Measurements from ENCODE around the gene GNA12.
A peak's percentile ranks its signal among the peaks of the same experiment; 100 is the strongest.

The GNA12 gene

DNA sequence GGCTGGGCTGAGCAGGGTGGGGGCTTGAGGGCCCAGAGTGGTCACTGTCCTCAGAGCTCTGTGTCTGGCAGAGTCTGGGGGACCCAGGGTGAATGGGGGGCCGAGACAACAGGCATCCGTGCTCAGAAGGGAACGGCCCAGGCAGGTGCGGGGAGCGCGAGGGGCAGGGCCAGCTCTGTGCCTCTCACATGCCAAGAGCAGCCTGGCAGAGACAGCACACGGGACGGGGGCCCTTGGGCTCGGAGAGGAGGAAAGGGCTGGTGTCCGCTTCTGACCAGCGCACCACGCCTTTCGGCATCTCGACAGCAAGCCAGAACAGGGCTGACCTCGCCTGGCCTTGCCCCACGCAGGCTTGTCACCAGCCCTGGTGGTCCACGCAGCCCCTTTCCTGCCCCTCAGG is 142.7 kb downstream of the GNA12 start:
- H3K79me2 ChIP-seq (ENCODE audit: insufficient read depth, low read length), result no peaks in the 10 kb centered on the region

GRCh38 chr7:2700141-2700850 is 143.8 kb downstream of the GNA12 start:
- H3K27ac ChIP-seq (ENCODE audit: low read length), result peak overlapping the region; percentile 87
- H3K9me3 ChIP-seq (ENCODE audit: insufficient read depth, low read length, severe bottlenecking), result no peaks in the 10 kb centered on the region
- H3K27me3 ChIP-seq (ENCODE audit: insufficient read depth, low read length, poor library complexity), result no peaks in the 10 kb centered on the region
- H3K4me3 ChIP-seq (ENCODE audit: low read depth in 1 of 2, low read length in 2 of 2), result no peak overlapping the region
- TF ChIP-seq EZH2 (IDR thresholded peaks at IDR 0.05; ENCODE audit: borderline replicate concordance, low read depth, low read length, severe bottlenecking) (no peak), CTCF (IDR thresholded peaks at IDR 0.05; ENCODE audit: borderline replicate concordance, extremely low read depth, low read length, poor library complexity, severe bottlenecking) (no peak)
- H3K9ac ChIP-seq (ENCODE audit: low read depth, low read length), result peak overlapping the region; percentile 49; the same call in 1 of the 2 replicates
- DNase-seq, result no peak
- ATAC-seq (ENCODE audit: insufficient read depth, low read depth), result no peak
- peak overlapping the region; percentile 64 for H3K4me2 ChIP-seq (ENCODE audit: insufficient read depth, low read length)
- peaks cover 36% of the 10 kb centered on the region for H3K4me1 ChIP-seq (ENCODE audit: insufficient read depth, low read length)
- H4K20me1 ChIP-seq (ENCODE audit: insufficient read depth, low read length), result no peaks in the 10 kb centered on the region
- H2AFZ ChIP-seq (ENCODE audit: low read depth, low read length), result no peak overlapping the region
- no peaks in the 10 kb centered on the region for H3K36me3 ChIP-seq (ENCODE audit: insufficient read depth, low read length)
- no peaks in the 10 kb centered on the region for H3K79me2 ChIP-seq (ENCODE audit: insufficient read depth, low read length)

More for the DNA sequence above, 142.7 kb downstream of the GNA12 start:
- ATAC-seq (ENCODE audit: insufficient read depth, low read depth), result no peak
- Histone ChIP-seq H3K9ac (ENCODE audit: low read depth, low read length) (no peak overlapping the region), H3K4me1 (ENCODE audit: insufficient read depth, low read length) (peaks cover 36% of the 10 kb centered on the region), H2AFZ (ENCODE audit: low read depth, low read length) (no peak overlapping the region), H3K27me3 (ENCODE audit: insufficient read depth, low read length, poor library complexity) (no peaks in the 10 kb centered on the region), H3K27ac (ENCODE audit: low read length) (no peak overlapping the region; the same call in 1 of the 2 replicates), H3K4me2 (ENCODE audit: insufficient read depth, low read length) (no peak overlapping the region), H3K9me3 (ENCODE audit: insufficient read depth, low read length, severe bottlenecking) (no peaks in the 10 kb centered on the region), H4K20me1 (ENCODE audit: insufficient read depth, low read length) (no peaks in the 10 kb centered on the region), H3K36me3 (ENCODE audit: insufficient read depth, low read length) (no peaks in the 10 kb centered on the region), H3K4me3 (ENCODE audit: low read depth in 1 of 2, low read length in 2 of 2) (no peak overlapping the region)
- no peak for DNase-seq
- no peak for TF ChIP-seq CTCF (IDR thresholded peaks at IDR 0.05; ENCODE audit: borderline replicate concordance, extremely low read depth, low read length, poor library complexity, severe bottlenecking)
- no peak for TF ChIP-seq EZH2 (IDR thresholded peaks at IDR 0.05; ENCODE audit: borderline replicate concordance, low read depth, low read length, severe bottlenecking)

DNA sequence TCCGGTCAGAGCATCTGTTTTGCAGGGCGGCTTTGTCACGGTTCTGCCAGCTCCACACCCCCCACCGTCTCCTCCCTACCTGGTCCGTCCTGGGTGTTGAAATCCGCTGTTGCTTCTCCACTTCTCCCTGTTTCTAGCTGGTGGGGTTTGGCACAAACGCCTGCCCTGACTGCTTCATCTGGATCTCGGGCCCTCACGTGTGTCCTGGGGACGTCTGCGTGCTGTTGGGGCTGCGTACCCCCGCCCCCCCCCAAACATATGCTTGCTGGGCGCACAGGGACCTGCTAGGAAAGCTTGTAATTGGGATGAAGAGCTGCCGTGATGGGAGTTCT is 144.9 kb downstream of the GNA12 start:
- H3K4me3 ChIP-seq (ENCODE audit: low read depth in 1 of 2, low read length in 2 of 2), result peak overlapping the region in 1 of 2 experiments; percentile 35; a peak in 2 of 4 replicates
- H3K27ac ChIP-seq (ENCODE audit: low read length), result peak overlapping the region; percentile 87
- no peak for ATAC-seq (ENCODE audit: insufficient read depth, low read depth)
- H3K79me2 ChIP-seq (ENCODE audit: insufficient read depth, low read length), result no peaks in the 10 kb centered on the region
- no peak for TF ChIP-seq EZH2 (IDR thresholded peaks at IDR 0.05; ENCODE audit: borderline replicate concordance, low read depth, low read length, severe bottlenecking)
- no peak for TF ChIP-seq CTCF (IDR thresholded peaks at IDR 0.05; ENCODE audit: borderline replicate concordance, extremely low read depth, low read length, poor library complexity, severe bottlenecking)
- H2AFZ ChIP-seq (ENCODE audit: low read depth, low read length), result peak overlapping the region; percentile 31
- peaks cover 36% of the 10 kb centered on the region for H3K4me1 ChIP-seq (ENCODE audit: insufficient read depth, low read length)
- H3K36me3 ChIP-seq (ENCODE audit: insufficient read depth, low read length), result no peaks in the 10 kb centered on the region
- no peak for DNase-seq
- H3K4me2 ChIP-seq (ENCODE audit: insufficient read depth, low read length), result peak overlapping the region; percentile 64
- no peaks in the 10 kb centered on the region for H3K9me3 ChIP-seq (ENCODE audit: insufficient read depth, low read length, severe bottlenecking)
- no peaks in the 10 kb centered on the region for H4K20me1 ChIP-seq (ENCODE audit: insufficient read depth, low read length)
- H3K9ac ChIP-seq (ENCODE audit: low read depth, low read length), result peak overlapping the region; percentile 49
- H3K27me3 ChIP-seq (ENCODE audit: insufficient read depth, low read length, poor library complexity), result no peaks in the 10 kb centered on the region

Measured in DND-41 (cell line).